GM23338 (cell line): ENCODE results near the gene AQP1.

ENCODE experiments used
- CREB1 ChIP-seq: fragments of 250-450 bp; sonication (Bioruptor Pico); IDR thresholded peaks from 2 replicates; pipeline ENCODE4 v1.5.0; 2020; ENCODE audit warnings: low read depth, mild to moderate bottlenecking, moderate library complexity
- EZH2 ChIP-seq: fragments of 200-600 bp; sonication (generic); IDR thresholded peaks from one replicate; pipeline ENCODE4 v1.8.0; 2017; ENCODE audit warnings: antibody characterized with exemption, mild to moderate bottlenecking, low read depth; ENCODE audit not compliant: unreplicated experiment
- EZH2phosphoT487 ChIP-seq: fragments of 200-600 bp; sonication (generic); IDR thresholded peaks from one replicate; pipeline ENCODE4 v1.8.1; 2018; ENCODE audit warnings: antibody characterized with exemption; ENCODE audit not compliant: unreplicated experiment
- POLR2AphosphoS5 ChIP-seq: IDR thresholded peaks from 2 replicates; pipeline ENCODE4 v1.6.1; 2016; ENCODE audit warnings: antibody characterized with exemption, low read depth
- ZNF331 ChIP-seq: fragments of 250-450 bp; sonication (Bioruptor Pico); IDR thresholded peaks from 2 replicates; pipeline ENCODE4 v1.5.0; 2020; ENCODE audit warnings: low read depth, mild to moderate bottlenecking, moderate library complexity
- TF ChIP-seq, protein P1 (sequence below), 2 experiments: fragments of 200-600 bp in 1 of 2; sonication (generic) in 1 of 2; conservative IDR thresholded peaks; 2 replicates each; pipeline versions ENCODE4 v1.5.1 to v1.6.1; 2016 to 2017; ENCODE audit warnings: antibody characterized with exemption in 2 of 2, low read depth in 2 of 2, mild to moderate bottlenecking in 2 of 2, moderate library complexity in 1 of 2
- TF ChIP-seq, protein P2 (sequence below): IDR thresholded peaks from one replicate; pipeline ENCODE4 v1.6.1; 2018; ENCODE audit warnings: antibody characterized with exemption; ENCODE audit not compliant: unreplicated experiment

DNA sequence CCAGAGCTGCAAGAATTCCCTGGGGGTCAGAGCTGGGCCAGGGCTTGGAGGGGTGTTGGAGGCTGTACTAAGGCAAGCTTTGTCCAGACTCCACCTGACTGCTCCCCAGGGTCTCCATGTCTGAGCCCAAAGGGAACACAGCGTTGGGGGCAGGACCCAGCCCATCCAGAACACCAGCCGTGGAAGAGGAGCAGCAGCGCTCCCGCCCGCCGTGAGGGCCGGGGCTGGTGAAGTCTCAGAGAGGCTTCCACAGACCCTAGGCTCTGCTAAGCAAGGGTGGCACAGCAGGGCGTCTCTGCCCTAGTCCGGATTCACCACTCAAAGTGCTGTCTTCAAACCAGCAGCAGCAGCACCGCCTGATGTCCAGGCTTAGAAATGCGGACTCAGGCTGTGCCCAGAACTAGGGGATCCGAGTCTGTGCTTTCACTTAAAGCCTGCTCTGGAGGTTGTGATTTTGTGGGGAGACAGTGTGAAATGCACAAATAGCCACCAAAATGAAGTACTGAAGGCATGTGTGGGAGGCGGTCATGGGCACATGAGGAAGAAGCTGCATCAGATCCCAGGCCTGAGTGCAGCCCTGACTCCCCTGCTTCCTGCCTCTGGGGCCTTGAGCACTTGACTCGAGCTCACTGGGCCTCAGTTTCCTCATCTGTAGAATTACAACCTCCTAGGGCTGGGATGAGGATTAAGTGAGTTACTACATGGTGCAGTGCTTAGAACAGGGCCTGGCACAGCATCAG, 16.6 kb upstream of the AQP1 start:
- TF ChIP-seq CREB1 (CRISPR knock-in tag), result no peak
- TF ChIP-seq, protein P1, sequence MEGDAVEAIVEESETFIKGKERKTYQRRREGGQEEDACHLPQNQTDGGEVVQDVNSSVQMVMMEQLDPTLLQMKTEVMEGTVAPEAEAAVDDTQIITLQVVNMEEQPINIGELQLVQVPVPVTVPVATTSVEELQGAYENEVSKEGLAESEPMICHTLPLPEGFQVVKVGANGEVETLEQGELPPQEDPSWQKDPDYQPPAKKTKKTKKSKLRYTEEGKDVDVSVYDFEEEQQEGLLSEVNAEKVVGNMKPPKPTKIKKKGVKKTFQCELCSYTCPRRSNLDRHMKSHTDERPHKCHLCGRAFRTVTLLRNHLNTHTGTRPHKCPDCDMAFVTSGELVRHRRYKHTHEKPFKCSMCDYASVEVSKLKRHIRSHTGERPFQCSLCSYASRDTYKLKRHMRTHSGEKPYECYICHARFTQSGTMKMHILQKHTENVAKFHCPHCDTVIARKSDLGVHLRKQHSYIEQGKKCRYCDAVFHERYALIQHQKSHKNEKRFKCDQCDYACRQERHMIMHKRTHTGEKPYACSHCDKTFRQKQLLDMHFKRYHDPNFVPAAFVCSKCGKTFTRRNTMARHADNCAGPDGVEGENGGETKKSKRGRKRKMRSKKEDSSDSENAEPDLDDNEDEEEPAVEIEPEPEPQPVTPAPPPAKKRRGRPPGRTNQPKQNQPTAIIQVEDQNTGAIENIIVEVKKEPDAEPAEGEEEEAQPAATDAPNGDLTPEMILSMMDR (conservative IDR thresholded peaks at IDR 0.05; ENCODE audit: low read depth in 2 of 2), result peak; percentile 16 to 62; a peak in 2 of 4 replicates
- no peak for TF ChIP-seq EZH2
- no peak for TF ChIP-seq EZH2phosphoT487
- TF ChIP-seq POLR2AphosphoS5, result no peak
- TF ChIP-seq ZNF331 (CRISPR knock-in tag), result no peak
- TF ChIP-seq, protein P2, sequence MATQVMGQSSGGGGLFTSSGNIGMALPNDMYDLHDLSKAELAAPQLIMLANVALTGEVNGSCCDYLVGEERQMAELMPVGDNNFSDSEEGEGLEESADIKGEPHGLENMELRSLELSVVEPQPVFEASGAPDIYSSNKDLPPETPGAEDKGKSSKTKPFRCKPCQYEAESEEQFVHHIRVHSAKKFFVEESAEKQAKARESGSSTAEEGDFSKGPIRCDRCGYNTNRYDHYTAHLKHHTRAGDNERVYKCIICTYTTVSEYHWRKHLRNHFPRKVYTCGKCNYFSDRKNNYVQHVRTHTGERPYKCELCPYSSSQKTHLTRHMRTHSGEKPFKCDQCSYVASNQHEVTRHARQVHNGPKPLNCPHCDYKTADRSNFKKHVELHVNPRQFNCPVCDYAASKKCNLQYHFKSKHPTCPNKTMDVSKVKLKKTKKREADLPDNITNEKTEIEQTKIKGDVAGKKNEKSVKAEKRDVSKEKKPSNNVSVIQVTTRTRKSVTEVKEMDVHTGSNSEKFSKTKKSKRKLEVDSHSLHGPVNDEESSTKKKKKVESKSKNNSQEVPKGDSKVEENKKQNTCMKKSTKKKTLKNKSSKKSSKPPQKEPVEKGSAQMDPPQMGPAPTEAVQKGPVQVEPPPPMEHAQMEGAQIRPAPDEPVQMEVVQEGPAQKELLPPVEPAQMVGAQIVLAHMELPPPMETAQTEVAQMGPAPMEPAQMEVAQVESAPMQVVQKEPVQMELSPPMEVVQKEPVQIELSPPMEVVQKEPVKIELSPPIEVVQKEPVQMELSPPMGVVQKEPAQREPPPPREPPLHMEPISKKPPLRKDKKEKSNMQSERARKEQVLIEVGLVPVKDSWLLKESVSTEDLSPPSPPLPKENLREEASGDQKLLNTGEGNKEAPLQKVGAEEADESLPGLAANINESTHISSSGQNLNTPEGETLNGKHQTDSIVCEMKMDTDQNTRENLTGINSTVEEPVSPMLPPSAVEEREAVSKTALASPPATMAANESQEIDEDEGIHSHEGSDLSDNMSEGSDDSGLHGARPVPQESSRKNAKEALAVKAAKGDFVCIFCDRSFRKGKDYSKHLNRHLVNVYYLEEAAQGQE, result no peak
